ENCODE measurements around the gene GRAPL.
"Not testable (repeated sequence)": the region's sequence is repeated elsewhere in the genome, so short reads cannot be mapped to it uniquely, and the experiment has no call there.

GRAPL gene

GRCh38 chr17:19127148-19127980 is at the start of gene GRAPL:
Gene GRAPL (plus strand): TSS chr17:19127589. CDS start chr17:19127620, 31 bp downstream.
- in situ Hi-C loops (cut with HindIII; ENCODE audit: low sequenced_read_pairs) = not testable (repeated sequence)

GRCh38 chr17:19088804-19089685 is 38.3 kb upstream of the GRAPL start:
- in situ Hi-C loops (cut with HindIII; ENCODE audit: low sequenced_read_pairs) = not testable (repeated sequence)

- in situ Hi-C loops (cut with HindIII; ENCODE audit: low sequenced_read_pairs) = not testable (repeated sequence)
Measured at GRCh38 chr17:19090058-19090772, 37.2 kb upstream of the GRAPL start.

- in situ Hi-C loops (cut with HindIII; ENCODE audit: low sequenced_read_pairs) = not testable (repeated sequence)
Measured at GRCh38 chr17:19092737-19093683, 34.4 kb upstream of the GRAPL start.

GRCh38 chr17:19093684-19094438 is 33.5 kb upstream of the GRAPL start:
- in situ Hi-C loops (cut with HindIII; ENCODE audit: low sequenced_read_pairs) = not testable (repeated sequence)

GRCh38 chr17:19108517-19108916 is 18.9 kb upstream of the GRAPL start:
- in situ Hi-C loops (cut with HindIII; ENCODE audit: low sequenced_read_pairs) = not testable (repeated sequence)

GRCh38 chr17:19110189-19111097 is 16.9 kb upstream of the GRAPL start:
- in situ Hi-C loops (cut with HindIII; ENCODE audit: low sequenced_read_pairs) = not testable (repeated sequence)

- in situ Hi-C loops (cut with HindIII; ENCODE audit: low sequenced_read_pairs) = not testable (repeated sequence)
Measured at GRCh38 chr17:19111111-19111711, 16.2 kb upstream of the GRAPL start.

- in situ Hi-C loops (cut with HindIII; ENCODE audit: low sequenced_read_pairs) = not testable (repeated sequence)
Measured at GRCh38 chr17:19111801-19112458, 15.5 kb upstream of the GRAPL start.

- in situ Hi-C loops (cut with HindIII; ENCODE audit: low sequenced_read_pairs) = not testable (repeated sequence)
Measured at GRCh38 chr17:19112459-19112826, 14.9 kb upstream of the GRAPL start.

GRCh38 chr17:19118695-19119094 is 8.7 kb upstream of the GRAPL start:
- in situ Hi-C loops (cut with HindIII; ENCODE audit: low sequenced_read_pairs) = not testable (repeated sequence)

- in situ Hi-C loops (cut with HindIII; ENCODE audit: low sequenced_read_pairs) = not testable (repeated sequence)
Measured at GRCh38 chr17:19125289-19125688, 2.1 kb upstream of the GRAPL start.

- in situ Hi-C loops (cut with HindIII; ENCODE audit: low sequenced_read_pairs) = not testable (repeated sequence)
Measured at GRCh38 chr17:19129500-19129899, 2.1 kb downstream of the GRAPL start.

- in situ Hi-C loops (cut with HindIII; ENCODE audit: low sequenced_read_pairs) = not testable (repeated sequence)
Measured at GRCh38 chr17:19131108-19131507, 3.7 kb downstream of the GRAPL start.

GRCh38 chr17:19131772-19132171 is 4.4 kb downstream of the GRAPL start:
- in situ Hi-C loops (cut with HindIII; ENCODE audit: low sequenced_read_pairs) = not testable (repeated sequence)

- in situ Hi-C loops (cut with HindIII; ENCODE audit: low sequenced_read_pairs) = not testable (repeated sequence)
Measured at GRCh38 chr17:19133793-19134192, 6.4 kb downstream of the GRAPL start.

- in situ Hi-C loops (cut with HindIII; ENCODE audit: low sequenced_read_pairs) = not testable (repeated sequence)
Measured at GRCh38 chr17:19135391-19135790, 8.0 kb downstream of the GRAPL start.

Measured in DLD1 (cell line).